OCI-LY1 (cell line): Measurements from ENCODE around the gene ZNF778.
A peak's percentile ranks its signal among the peaks of the same experiment; 100 is the strongest.

Experiments used
- H2AFZ ChIP-seq: fragments of 200-600 bp; sonication (generic), shearing (Covaris generic); 2 replicates; pipeline ENCODE4 v1.6.0; 2014; ENCODE audit warnings: antibody characterized with exemption, mild to moderate bottlenecking, low read length
- H3F3A ChIP-seq: fragments of 200-600 bp; sonication (generic), shearing (Covaris generic); 2 replicates; pipeline ENCODE4 v1.6.0; 2014; ENCODE audit warnings: mild to moderate bottlenecking, antibody characterized with exemption, low read length, moderate library complexity; ENCODE audit not compliant: insufficient read depth
- H3K27ac ChIP-seq: fragments of 200-600 bp; sonication (generic); 2 replicates; pipeline ENCODE4 v1.5.1; 2014; ENCODE audit warnings: low read length, mixed run types, mild to moderate bottlenecking, low read depth; ENCODE audit not compliant: poor library complexity, severe bottlenecking
- H3K27me3 ChIP-seq: fragments of 200-600 bp; sonication (generic); 2 replicates; pipeline ENCODE4 v1.6.0; 2014; ENCODE audit warnings: antibody characterized with exemption, mild to moderate bottlenecking, low read length, moderate library complexity; ENCODE audit not compliant: insufficient read depth
- H3K36me3 ChIP-seq: fragments of 200-600 bp; sonication (generic); 2 replicates; pipeline ENCODE4 v1.6.1; 2014; ENCODE audit warnings: mild to moderate bottlenecking, antibody characterized with exemption, low read length, moderate library complexity, mixed read lengths; ENCODE audit not compliant: insufficient read depth
- H3K4me1 ChIP-seq: fragments of 200-600 bp; sonication (generic); 2 replicates; pipeline ENCODE4 v1.5.1; 2014; ENCODE audit warnings: mild to moderate bottlenecking, low read length, moderate library complexity; ENCODE audit not compliant: insufficient read depth, severe bottlenecking
- H3K4me2 ChIP-seq: fragments of 200-600 bp; sonication (generic), shearing (Covaris generic); 2 replicates; pipeline ENCODE4 v1.6.1; 2014; ENCODE audit warnings: low read length
- H3K4me3 ChIP-seq: fragments of 200-600 bp; sonication (generic); 2 replicates; pipeline ENCODE4 v1.5.1; 2014; ENCODE audit warnings: low read length, low read depth, mild to moderate bottlenecking, mixed read lengths; ENCODE audit not compliant: poor library complexity, severe bottlenecking
- H3K79me2 ChIP-seq: fragments of 200-600 bp; shearing (Covaris generic); 2 replicates; pipeline ENCODE4 v1.6.1; 2016; ENCODE audit warnings: mixed run types, low read length, mixed read lengths; ENCODE audit not compliant: insufficient read depth
- H3K9ac ChIP-seq: fragments of 200-600 bp; sonication (generic), shearing (Covaris generic); 2 replicates; pipeline ENCODE4 v1.6.1; 2014; ENCODE audit warnings: mild to moderate bottlenecking, low read length, mixed read lengths
- H3K9me2 ChIP-seq: fragments of 200-600 bp; sonication (generic), shearing (Covaris generic); 2 replicates; pipeline ENCODE4 v1.6.1; 2014; ENCODE audit warnings: low read depth, mild to moderate bottlenecking, low read length, mixed read lengths
- H3K9me3 ChIP-seq: fragments of 200-600 bp; shearing (Covaris generic); 2 replicates; pipeline ENCODE4 v1.6.1; 2014; ENCODE audit warnings: low read length, mixed read lengths
- H4K20me1 ChIP-seq: fragments of 200-600 bp; sonication (generic), shearing (Covaris generic); 2 replicates; pipeline ENCODE4 v1.6.0; 2016; ENCODE audit warnings: mild to moderate bottlenecking, low read length; ENCODE audit not compliant: insufficient read depth
- EZH2 ChIP-seq: fragments of 200-600 bp; sonication (generic), shearing (Covaris generic); IDR thresholded peaks from 2 replicates; pipeline ENCODE4 v1.8.0; 2017; ENCODE audit warnings: borderline replicate concordance, mixed run types, mild to moderate bottlenecking, antibody characterized with exemption, low read length, moderate library complexity, mixed read lengths
- TF ChIP-seq, protein P1 (sequence below): fragments of 200-600 bp; sonication (generic), shearing (Covaris generic); IDR thresholded peaks from 2 replicates; pipeline ENCODE4 v1.5.1; 2017; ENCODE audit warnings: mild to moderate bottlenecking, antibody characterized with exemption, low read length, moderate library complexity, mixed read lengths

The ZNF778 gene

DNA sequence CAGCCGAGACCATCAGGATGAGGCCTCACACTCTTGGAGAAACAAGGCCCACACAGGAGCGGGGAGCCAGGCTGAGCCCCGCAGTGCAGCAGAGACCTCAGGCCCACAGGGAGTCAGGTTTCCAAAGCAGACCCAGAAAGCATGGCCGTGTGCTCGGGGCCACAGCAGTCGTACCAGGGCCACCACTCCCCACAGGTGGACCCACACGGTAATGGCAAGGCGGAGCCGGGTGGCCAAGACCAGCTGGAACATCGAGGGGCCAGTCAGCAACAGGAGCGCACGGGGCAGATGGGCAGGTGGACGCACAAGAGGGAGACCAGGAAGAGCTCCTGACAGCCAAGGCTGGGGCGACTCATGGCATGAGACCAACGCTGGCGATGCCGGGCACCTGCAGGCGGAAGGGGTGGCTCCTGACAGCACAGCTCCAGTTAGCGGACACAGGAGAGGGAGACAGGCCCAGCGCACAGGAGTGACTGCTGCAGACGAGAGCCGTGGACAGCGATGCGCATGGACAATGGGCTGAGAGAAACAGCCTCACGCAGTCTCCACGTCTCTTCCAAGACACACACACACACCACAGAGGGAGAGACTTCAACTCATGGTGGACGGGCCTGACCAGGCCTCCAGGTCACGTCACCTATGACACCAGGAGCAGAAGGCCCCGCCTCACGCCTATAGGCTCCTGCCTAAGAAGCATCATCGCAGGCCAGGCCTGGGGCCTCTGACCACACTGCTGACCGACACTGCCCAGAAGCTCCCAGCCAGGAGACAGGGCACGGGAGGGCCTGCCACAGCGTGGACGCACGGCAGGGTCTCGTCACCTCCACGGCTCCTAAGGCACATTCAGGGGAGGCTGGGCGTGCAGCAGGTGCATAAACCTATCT lies 58.6 kb downstream of the ZNF778 start:
- H3K9ac ChIP-seq: peak overlapping the region; percentile 48; the same call in 1 of the 2 replicates
- H3K79me2 ChIP-seq: no peaks in the 10 kb centered on the region
- H3K4me3 ChIP-seq: no peak overlapping the region
- peak overlapping the region; percentile 17; the same call in 1 of the 2 replicates for H3K4me2 ChIP-seq
- peaks cover 38% of the 10 kb centered on the region for H3K4me1 ChIP-seq
- TF ChIP-seq EZH2: no peak
- TF ChIP-seq, protein P1, sequence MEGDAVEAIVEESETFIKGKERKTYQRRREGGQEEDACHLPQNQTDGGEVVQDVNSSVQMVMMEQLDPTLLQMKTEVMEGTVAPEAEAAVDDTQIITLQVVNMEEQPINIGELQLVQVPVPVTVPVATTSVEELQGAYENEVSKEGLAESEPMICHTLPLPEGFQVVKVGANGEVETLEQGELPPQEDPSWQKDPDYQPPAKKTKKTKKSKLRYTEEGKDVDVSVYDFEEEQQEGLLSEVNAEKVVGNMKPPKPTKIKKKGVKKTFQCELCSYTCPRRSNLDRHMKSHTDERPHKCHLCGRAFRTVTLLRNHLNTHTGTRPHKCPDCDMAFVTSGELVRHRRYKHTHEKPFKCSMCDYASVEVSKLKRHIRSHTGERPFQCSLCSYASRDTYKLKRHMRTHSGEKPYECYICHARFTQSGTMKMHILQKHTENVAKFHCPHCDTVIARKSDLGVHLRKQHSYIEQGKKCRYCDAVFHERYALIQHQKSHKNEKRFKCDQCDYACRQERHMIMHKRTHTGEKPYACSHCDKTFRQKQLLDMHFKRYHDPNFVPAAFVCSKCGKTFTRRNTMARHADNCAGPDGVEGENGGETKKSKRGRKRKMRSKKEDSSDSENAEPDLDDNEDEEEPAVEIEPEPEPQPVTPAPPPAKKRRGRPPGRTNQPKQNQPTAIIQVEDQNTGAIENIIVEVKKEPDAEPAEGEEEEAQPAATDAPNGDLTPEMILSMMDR: no peak
- peaks cover 68% of the 10 kb centered on the region for H3K36me3 ChIP-seq
- H2AFZ ChIP-seq: no peak overlapping the region
- H3K9me2 ChIP-seq: no peaks in the 10 kb centered on the region
- H3K27ac ChIP-seq: peak overlapping the region; percentile 97
- H3F3A ChIP-seq: no peaks in the 10 kb centered on the region
- no peaks in the 10 kb centered on the region for H3K27me3 ChIP-seq
- H3K9me3 ChIP-seq: no peaks in the 10 kb centered on the region
- H4K20me1 ChIP-seq: no peaks in the 10 kb centered on the region

DNA sequence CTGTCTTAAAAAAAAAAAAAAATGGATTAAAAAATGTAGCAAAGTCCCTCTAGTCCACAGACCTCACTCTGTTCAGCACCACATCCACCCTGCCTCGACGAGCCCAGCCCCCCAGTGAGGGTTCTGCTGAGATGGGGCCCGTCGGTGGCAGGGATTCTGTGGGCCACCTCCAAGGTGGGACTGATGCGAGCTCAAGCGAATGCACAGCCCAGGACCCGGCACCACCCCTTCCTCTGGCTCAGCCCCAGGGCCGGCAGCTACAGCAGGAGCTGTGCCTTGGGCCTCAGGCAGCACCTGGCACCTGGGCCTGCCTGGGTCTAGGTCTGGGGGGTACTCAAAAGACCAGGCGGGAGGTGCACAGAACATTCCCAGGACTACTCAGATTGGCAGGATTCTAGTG lies 59.5 kb downstream of the ZNF778 start:
- H3K9me2 ChIP-seq: no peaks in the 10 kb centered on the region
- H3K4me2 ChIP-seq: peak overlapping the region; percentile 49
- peak overlapping the region; percentile 97 for H3K27ac ChIP-seq
- H3F3A ChIP-seq: no peaks in the 10 kb centered on the region
- peak overlapping the region; percentile 58 for H3K9ac ChIP-seq
- TF ChIP-seq EZH2: no peak
- TF ChIP-seq, protein P1: no peak
- no peaks in the 10 kb centered on the region for H3K79me2 ChIP-seq
- H3K4me3 ChIP-seq: peak overlapping the region; percentile 22
- H2AFZ ChIP-seq: no peak overlapping the region
- no peaks in the 10 kb centered on the region for H3K9me3 ChIP-seq
- H3K4me1 ChIP-seq: peaks cover 38% of the 10 kb centered on the region
- H3K36me3 ChIP-seq: peaks cover 59% of the 10 kb centered on the region
- H3K27me3 ChIP-seq: no peaks in the 10 kb centered on the region
- no peaks in the 10 kb centered on the region for H4K20me1 ChIP-seq

DNA sequence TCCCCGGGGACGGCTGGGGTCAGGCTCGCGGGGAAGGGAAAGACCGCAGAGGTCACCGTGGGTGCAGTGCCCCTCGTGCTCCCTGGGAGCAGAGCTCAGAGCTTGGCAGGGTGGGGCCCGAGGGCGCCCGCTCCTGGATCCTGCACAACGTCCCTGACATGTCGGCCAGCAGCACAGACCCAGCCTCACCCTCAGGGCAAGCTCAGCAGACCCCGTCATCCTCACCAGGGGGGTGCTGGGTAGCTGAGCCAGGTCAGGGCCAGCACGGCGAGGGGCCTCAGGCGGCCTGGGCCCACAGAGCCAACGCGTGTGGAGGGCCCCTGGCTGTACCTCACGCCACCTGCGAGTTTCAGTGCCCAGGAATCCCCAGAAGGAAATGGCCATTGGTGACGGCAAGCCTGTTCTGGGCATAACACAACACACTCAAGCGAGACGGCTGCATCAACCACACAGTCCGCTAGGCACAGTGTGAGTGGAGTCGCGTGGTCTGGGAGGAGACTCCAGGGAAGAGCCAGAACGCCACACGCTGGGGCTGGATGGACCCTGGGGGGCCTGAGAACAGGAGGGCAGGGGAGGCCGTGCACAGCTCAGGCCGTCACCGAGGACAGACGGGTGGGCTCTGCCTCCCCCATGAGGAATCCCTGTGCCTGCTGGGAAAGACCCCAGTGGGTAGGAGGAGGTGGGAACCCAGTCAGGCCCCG lies 60.3 kb downstream of the ZNF778 start:
- peak overlapping the region; percentile 97 for H3K27ac ChIP-seq
- H4K20me1 ChIP-seq: no peaks in the 10 kb centered on the region
- no peaks in the 10 kb centered on the region for H3F3A ChIP-seq
- no peak overlapping the region for H2AFZ ChIP-seq
- H3K36me3 ChIP-seq: peaks cover 59% of the 10 kb centered on the region
- H3K9me3 ChIP-seq: no peaks in the 10 kb centered on the region
- H3K4me1 ChIP-seq: peaks cover 38% of the 10 kb centered on the region
- H3K79me2 ChIP-seq: no peaks in the 10 kb centered on the region
- H3K27me3 ChIP-seq: no peaks in the 10 kb centered on the region
- peak overlapping the region; percentile 49 for H3K4me2 ChIP-seq
- H3K9ac ChIP-seq: peak overlapping the region; percentile 58
- no peaks in the 10 kb centered on the region for H3K9me2 ChIP-seq
- peak overlapping the region; percentile 22 for H3K4me3 ChIP-seq
- TF ChIP-seq, protein P1: no peak
- TF ChIP-seq EZH2: no peak
